GM18511 (cell line): Measurements from ENCODE around the gene ADGRD1.
"Not testable (repeated sequence)": the region's sequence is repeated elsewhere in the genome, so short reads cannot be mapped to it uniquely, and the experiment has no call there.

Source experiments
- ATAC-seq: cut with Tn5 transposase; IDR thresholded peaks from one replicate; pipeline ENCODE4 v1.9.1; 2021; ENCODE audit warnings: mild to moderate bottlenecking, moderate library complexity; ENCODE audit not compliant: unreplicated experiment

ADGRD1 gene

DNA sequence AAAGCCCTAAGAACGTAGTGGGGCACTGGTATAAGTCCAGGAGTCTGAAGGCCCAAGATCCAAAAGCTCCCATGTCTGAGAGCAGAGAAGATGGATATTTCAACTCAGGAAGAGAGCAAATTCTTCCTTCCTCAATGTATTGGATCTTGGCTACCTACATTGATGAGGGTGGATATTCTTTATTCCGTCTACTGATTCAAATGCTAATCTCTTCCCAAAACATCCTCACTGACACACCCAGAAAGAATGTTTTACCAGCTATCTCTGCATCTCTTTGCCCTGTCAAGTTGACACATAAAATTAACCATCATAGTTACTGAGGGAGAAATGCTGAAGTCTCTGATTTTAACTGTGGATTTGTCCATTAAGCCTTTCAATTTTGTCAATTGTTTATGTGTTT is 16.6 kb upstream of the ADGRD1 start:
- ATAC-seq: no peak

DNA sequence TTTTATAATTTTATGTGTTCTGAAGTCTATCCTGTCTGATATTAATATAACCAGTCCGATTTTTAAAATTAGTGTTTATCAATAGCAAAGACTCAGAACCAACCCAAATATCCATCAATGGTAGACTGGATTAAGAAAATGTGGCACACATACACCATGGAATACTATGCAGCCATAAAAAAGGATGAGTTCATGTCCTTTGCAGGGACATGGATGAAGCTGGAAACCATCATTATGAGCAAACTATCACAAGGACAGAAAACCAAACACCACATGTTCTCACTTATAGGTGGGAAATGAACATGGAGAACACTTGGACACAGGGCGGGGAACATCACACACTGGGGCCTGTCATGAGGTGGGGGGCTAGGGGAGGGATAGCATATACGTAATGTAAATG is 16.2 kb upstream of the ADGRD1 start:
- not testable (repeated sequence) for ATAC-seq

DNA sequence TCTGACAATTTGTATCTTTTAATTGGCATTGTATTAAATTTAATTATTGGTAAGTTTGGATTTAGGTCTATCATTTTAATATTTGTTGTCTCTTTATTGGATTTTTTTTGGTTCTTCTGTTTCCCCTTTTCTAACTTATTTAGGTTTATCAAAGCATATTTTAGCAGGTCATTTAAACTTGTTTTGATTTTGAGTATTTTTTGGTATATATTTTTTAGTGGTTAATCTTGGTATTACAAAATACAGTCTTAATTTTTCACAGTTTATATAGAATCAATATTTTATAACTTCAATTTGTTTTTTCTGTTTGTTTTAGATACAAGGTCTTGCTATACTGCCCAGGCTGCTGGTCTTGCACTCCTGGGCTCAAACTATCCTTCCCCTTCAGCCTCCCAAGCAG is 15.5 kb upstream of the ADGRD1 start:
- no peak for ATAC-seq

- no peak for ATAC-seq
Measured at GRCh38 chr12:130944878-130945277, 8.8 kb upstream of the ADGRD1 start.

- no peak for ATAC-seq
Measured at GRCh38 chr12:130945786-130946492, 7.8 kb upstream of the ADGRD1 start.

GRCh38 chr12:130947028-130947613 is 6.6 kb upstream of the ADGRD1 start:
- no peak for ATAC-seq

DNA sequence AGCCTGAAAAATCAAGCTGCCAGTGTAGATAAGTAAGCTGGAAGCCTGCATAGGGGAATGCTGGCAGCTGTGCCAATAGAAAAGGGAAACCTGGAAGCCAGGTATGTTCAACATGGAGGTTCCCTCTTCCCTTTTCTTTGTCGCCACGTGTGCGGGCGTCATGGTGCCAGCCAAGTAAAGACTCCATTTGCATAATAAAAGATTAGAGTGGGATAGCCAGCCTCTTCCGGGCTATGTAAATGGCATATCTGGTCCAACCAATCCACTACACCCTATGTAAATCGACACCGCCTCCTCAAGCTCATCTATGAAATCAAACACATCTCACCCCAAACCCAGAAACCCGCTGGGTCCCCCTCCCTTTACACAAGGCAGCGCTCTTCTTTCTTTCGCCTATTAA is 5.6 kb upstream of the ADGRD1 start:
- no peak for ATAC-seq

DNA sequence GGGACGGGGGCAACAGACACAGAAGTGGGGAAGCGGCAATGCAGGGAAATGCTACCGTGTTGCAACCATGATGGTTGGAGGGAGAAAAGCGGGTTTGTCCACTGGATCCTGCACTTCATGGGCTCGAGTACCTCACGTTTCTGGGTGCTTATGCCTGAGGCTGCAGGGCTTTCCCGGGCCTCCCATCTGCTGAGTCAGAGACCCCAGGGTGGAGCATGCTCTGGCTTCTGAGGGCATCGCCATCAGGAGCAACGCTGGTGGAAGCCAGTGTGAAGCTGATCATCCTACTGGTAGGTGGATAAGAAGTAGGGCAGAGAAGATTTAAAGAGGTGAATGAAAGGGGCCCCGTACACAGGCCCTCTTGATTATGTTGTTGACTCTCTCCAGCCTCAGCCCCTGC is 5.0 kb upstream of the ADGRD1 start:
- no peak for ATAC-seq

GRCh38 chr12:130949806-130950205 is 3.9 kb upstream of the ADGRD1 start:
- no peak for ATAC-seq

DNA sequence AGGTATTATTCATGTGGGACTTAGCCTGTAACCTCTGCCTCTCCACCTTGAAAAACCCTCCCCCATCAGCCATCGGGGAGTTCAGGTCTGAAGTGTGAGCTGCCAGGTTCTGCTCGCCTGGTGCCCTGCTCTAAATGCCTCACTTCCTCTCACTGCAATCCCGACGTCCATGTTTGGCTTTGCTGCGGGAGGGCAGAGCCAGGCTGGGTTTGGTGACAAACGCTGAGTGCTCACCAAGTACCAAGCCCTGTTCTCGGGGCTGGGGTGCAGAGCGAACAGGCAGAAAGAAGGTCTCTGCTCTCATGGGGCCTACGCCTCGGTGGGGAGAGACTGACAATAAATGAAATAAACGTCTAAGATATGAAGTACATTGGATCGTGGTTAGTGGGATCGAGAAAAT is 2.1 kb upstream of the ADGRD1 start:
- ATAC-seq: no peak

- no peak for ATAC-seq
Measured at GRCh38 chr12:130952171-130952954, 1.3 kb upstream of the ADGRD1 start.

DNA sequence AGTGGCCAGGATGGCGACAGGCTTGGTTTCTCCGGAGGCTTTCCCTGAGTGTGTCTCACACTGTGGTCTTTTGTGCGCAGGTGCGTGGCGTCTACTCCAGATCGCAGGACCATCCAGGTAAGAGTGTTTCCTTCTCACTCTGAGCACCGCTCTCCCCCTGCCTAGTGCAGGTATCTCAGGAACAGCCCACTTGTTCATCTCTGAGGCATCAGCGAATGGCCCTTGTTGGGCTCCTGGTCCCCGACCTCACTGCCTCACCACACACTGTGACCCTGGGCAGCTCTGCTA is 781 bp downstream of the ADGRD1 start:
- no peak for ATAC-seq

- ATAC-seq: no peak
Measured at GRCh38 chr12:130955238-130955816, 1.6 kb downstream of the ADGRD1 start.

DNA sequence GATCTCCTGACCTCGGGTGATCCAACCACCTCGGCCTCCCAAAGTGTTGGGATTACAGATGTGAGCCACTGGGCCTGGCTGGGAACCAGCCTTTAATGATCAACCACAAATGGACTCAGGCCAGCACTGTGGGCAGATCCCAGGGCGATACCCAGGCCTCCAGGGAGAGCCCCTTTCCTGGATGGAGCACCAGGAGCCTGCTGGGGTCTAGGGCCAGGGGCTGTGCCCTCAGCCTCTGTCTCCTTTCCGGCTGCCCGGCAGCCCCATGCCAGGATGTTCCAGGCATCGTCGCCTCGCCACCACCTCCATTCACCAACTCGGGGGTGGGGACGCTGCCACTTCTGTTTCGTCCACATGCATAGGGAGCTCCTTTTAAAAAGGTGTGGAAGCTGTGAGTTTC is 2.3 kb downstream of the ADGRD1 start:
- ATAC-seq: no peak

DNA sequence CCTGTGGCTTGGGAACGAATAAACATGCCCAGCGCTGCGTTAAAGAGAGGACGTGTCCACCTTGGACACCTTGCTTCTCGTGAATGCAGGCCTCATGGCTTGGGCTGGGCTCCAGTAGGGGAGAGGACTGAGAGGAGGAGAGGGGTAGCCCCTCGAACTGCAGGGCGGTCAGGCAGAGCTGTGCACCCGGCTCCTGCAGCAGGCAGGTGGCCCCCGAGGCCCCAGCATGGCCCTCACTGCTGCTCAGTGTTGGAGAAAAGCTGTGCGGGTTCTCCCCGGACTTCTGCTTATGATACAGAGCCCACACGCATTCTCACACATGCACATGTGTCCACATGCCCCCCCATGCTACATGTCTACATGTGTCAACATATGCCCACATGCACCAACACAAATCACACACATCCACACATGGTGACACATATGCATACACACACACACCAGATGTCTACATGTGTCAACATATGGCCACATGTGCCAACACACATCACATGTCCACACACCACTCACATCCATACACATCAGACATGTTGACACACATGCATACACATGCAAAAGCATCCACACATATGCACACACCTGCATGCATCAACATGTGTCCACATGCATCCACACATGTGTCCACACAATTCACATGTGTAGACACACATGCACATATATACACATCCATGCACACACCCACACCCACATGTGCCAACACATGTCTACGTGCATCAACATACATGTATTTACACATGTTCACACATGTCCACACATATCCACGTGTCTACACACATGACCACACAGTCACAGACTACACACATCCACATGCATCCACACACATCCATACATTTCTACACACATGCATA is 3.0 kb downstream of the ADGRD1 start:
- ATAC-seq: no peak

DNA sequence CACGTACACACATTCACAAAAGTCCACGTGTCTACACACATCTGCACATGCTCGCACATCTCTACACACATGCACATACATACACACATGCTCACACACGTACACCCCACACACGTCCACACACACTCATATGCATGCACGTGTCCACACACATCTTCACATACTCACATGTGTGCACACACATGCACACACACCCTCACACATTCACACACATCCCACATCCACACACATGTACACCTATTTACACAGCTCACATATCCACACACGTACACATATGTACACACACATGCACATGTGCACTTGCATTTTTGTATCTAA is 3.6 kb downstream of the ADGRD1 start:
- ATAC-seq: no peak

DNA sequence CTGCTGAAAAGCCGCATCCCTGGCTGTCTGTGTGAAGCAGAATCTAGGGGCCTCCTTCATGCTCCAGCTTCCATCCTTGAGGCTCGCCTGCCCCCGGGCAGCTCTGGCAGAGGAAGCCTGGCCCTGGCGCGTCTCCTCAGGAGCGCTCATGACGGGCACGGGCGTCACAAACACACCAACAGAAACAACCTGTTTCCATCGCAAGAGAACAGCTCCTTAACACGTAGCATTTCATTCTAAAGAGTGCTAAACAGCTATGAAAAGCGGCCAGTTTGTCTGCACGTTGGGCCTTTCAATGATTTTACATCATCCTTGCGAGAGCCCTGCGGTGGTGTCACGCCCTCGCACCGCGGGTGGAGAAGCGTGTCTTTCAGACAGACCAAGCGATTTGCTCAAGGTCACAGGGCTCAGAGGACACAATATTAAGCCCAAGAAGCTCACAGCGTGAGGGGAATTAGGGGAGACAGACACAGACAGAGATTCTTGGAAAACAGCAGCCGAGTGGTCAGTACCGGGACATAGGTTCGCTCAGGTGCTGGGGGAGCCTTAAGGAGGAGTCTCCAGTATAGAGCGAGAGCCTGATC is 4.9 kb downstream of the ADGRD1 start:
- ATAC-seq: no peak

DNA sequence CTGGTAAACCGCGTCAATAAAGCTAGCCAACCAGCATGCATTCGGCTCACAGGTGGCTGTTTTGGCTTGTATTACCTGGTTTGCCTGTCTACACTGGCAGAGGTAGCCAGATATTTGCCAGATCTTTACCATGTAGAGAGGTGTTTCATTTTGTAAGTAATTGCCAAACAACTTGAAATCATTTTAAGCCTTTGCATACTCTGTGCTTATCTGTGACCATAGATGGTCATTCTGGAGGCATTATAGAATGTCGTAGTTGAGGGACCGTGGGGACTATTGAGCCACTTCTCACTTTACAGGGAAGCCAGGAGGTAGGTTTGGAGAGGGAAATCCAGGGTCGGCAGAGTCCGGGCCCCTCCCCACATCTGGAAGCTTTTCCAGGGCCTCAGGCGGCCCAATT is 5.9 kb downstream of the ADGRD1 start:
- ATAC-seq: no peak

- no peak for ATAC-seq
Measured at GRCh38 chr12:130960058-130960457, 6.4 kb downstream of the ADGRD1 start.

GRCh38 chr12:130960787-130961186 is 7.1 kb downstream of the ADGRD1 start:
- ATAC-seq: no peak

- no peak for ATAC-seq
Measured at GRCh38 chr12:130961921-130962451, 8.3 kb downstream of the ADGRD1 start.
